GM21786 (cell line): ENCODE data around the gene CEP43.

ENCODE experiments used
- ATAC-seq: cut with Tn5 transposase; IDR thresholded peaks from one replicate; pipeline ENCODE4 v1.9.1; 2021; ENCODE audit not compliant: unreplicated experiment

CEP43 gene

DNA sequence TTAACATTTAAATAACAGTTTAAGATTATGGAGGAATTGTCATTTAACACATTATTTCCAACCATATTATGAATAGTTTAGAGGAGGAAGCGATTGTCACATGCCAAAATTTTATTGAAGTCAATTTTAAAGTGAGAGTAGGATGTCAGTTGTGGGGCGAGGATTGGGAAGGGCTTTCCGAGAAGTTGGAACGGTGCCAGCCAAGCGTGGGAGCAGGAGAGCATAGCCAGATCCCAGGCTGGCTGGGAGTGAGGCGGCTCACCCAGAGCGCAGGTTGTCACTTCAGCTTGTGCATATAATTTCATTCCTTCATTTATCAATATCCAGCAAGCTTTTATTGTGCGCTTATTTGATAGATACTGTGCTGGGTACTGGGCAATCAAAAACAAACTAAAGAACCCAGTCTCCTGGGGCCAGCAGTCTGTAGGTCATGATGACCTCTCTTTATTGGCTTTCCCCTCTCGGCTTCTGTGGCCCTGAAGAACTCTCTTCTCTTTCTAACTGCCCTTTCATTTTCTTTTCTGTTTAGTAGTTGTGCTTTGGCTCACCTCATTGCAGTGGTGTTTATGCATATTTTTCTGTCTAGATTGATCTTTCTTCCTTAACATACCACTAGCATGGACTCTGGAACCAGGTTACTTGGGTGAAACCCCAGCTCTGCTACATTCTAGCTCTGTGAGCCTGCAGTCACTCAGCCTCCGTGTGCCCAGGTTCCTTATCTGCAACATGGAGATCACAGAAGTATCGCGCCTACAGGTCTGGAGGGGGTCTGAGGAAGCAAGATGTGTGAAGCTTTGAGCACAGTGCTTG lies 6.4 kb downstream of the CEP43 start:
- no peak for ATAC-seq

DNA sequence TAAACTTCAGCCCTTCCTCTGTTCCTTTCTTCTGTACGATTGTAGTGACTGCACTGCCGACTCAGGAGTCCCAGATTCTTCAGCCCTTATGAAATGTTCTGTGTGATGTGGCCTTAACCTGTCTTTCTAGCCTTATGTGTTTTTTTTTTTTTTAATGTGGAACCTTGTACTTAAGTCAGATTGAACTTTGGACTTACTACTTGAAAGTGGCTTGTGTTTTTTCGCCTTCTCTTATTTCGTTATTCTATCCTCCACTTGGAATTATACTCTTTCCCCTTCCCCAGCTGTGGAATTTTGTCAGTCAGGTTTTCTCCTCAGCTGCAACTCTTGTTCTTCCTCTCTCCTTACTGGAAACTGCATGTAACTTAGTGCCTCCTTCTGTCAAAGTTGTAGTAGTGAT lies 8.8 kb downstream of the CEP43 start:
- no peak for ATAC-seq

DNA sequence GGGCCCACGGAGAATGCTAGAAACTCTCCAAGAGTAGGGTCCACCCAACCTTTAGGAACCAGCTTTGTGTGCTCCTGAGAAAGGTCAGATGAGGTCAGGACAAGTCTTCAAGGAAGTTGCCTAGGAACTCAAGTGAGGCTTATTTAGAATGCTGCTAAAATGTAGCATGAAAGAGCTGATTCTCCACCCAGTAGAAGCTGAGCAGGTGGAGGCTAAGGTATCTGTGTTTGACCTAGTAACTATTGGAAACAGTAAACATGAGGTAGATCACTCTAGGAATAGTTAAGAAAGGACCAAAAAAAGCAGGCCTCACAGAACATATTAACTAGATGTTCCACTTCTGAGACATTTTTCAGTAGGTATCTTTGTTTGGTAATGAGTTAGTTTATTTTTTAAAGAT lies 13.9 kb downstream of the CEP43 start:
- ATAC-seq = no peak

DNA sequence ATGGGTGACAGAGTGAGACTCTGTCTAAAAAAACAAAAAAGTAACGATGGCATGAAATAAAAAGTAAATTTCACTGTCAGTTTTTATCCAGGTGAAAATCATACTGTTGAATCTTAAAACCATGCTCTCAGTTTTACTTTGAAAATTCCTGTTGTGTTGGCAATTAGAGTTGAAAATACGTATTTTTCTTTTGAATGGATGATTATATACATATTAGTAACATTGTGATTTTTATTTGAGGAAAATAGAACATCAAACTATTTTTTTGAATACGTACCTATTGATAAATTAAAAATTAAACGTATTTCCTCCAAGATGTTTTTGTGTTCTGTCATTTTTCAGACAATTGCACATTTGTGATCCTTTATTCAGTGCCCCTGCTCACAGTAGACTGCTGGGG lies 14.7 kb downstream of the CEP43 start:
- ATAC-seq = no peak

DNA sequence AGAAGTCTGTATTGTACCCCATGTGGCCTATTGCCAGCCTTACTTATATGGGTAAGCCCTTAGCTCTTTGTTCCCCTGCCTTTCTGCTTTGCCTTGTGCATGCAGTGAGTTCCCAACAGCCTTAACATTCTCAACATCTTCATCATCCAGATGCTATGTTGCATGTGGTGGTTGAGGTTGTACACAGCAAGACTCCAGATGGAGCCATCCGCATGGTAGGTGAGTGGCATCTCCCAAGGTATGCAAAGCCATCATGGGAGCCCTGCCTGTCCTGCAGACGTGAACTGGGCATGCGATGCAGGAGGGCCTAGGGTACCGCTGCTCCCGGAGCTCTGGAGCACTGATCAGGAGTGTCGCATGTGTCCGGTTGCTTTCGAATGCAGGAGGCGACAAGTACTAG lies 16.1 kb downstream of the CEP43 start:
- ATAC-seq = no peak

DNA sequence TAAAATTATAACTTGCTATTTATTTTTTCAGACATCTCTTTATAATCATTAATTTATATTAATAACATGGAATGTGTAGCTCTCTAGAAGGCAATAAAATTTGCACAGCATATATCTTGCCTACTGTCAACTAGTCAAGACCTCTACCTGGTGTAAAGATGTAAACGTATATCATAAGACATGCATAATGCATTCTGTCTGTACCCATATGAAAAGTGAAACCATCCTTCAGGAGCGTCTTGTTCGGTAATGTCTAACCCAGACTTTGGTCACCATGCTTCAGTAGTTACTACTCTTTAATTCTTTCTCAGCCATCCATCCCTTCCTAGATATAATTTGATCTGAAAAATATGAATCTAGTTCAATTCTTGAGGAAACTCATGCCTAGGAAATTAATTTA lies 21.0 kb downstream of the CEP43 start:
- peak; percentile 98 for ATAC-seq

DNA sequence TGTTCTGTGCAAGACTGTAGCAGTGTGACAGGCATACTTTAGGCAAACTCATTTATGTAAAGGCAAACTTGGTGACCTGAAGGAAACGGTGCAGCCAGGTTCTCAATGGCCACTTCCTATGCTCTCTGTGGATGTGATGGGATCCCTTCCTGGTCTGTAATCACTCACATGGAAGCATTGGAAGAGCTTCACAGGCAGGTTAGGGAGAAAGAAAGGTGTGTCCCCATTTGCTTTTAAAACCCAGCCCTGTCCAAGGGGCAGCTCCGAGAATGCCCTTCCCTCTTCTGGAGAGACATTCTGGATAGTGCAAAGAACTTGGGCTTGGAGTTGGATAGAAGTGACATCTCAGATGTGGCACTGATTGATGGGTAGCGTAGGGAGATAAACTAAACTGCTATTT lies 28.1 kb downstream of the CEP43 start:
- ATAC-seq = no peak

DNA sequence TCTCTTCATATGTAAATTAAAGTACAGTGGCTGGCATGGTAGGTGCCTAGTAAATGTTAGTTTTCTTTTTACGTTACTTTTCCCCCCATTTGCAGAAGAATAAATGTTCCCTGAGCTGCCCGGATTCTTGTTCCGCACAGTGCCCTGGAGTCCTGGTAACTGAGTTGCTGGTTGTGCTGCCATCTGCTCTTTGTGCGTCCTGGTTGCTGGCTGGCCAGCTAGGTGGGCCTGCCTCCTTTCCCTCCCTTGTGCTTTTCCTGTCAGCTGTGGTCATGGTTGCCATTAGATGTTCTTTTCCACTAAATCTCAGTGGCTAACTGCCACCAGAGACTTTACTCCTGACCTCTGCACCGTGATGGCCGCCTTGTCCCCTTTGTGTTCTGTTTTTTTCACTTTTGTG lies 28.6 kb downstream of the CEP43 start:
- ATAC-seq = no peak

DNA sequence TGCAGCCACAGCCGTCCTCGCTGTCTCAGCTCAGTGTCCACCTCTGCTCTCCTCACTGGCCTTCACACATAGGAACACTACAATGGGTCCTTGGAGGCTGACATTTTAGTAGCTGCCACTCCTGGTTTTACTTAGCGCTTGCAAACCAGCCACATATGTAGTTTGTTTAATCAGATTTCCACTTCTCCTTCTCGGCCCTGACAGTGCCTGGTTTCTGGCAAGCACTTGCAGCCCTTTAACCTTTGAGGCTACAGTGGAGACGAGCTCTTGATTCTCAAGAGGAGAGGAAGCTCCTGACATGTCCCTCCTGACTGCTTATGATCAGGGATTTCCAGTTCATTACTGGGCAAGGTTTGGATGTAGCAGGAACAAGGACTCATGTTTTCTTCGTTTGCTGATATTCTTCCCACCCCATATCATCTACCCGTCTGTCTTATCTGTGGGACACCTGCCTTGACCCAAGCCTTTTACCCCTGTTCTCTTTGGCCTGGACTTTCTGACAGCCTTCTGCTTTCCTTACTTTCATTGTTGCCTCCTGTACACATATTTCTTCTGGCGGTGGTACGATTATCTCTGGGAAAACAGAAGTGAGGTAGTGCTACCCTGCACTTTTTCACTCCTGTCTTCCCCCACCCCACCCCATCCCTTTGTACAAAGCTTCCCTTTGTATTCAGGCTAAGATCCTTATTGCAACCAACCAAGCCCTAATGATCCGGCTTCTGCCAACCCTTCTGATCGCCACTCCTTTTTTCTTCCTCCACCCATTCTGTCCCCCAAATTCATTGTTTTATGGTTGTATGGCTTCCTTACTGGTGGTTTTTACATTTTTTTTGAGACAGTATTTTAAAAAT lies 31.2 kb downstream of the CEP43 start:
- ATAC-seq = no peak

DNA sequence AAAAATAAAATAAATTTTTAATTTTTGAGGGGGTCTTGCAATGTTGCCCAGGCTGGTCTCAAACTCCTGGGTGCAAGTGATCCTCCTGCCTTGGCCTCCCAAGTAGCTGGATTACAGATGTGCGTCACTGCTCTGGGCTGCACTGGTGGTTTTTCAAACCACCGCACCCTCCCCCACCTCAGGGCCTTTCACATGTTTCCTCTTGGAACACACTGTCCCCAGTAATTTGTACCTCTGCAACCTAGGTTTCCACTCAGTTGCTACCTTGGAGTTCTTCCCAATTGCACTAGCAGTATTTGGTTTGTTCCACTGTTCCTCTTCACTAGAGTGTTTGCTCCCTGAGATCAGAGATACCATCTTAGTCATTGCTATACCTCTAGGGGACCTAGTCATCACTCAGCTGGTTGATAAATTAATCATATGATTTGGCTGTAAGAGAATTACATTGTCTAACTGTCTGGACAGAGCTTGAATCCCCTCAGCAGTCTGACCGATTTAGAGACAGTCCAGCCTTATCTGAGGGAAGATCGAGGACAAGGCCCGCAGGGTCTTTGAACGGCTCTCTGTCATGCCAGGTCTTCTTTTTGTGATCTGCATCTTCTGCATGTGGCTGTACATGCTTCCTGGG lies 32.0 kb downstream of the CEP43 start:
- no peak for ATAC-seq

DNA sequence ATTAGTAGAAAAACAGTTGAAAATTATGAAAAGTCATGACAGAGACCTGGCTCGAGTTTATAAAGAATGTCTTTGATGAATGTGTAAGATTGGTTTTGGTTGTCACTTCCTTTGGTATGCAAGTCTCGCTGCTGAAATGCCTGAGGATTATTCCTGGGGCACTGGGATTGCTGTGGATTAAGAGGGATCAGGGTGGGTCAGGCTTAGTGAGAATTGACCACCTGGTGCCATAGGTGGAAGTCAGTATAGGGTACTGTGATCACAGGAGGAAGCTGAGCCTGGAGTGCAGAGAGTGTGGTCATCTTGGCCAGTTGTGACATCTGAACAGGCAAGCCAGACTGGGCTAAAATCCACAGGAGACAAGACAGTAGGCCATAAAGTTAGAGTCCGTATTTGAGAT lies 34.9 kb downstream of the CEP43 start:
- ATAC-seq = no peak

DNA sequence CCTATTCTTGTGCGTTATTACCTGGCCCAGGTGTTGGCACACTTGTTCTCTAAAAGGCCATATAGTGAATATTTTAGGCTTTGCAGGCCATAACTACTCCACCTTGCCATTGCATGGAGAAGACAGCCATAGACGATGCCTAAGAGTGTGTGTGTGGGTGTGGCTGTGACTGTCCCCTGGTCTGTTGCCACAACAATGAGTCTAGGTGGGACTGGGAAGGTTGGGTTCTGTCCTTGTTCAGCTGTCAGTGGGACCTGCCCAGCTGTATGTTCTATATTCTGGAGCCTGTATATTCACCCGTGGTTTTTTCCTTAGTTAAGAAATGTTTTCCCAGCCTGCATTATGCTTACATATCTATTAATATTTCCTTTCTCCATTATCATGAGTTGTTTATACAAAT lies 38.6 kb downstream of the CEP43 start:
- no peak for ATAC-seq

DNA sequence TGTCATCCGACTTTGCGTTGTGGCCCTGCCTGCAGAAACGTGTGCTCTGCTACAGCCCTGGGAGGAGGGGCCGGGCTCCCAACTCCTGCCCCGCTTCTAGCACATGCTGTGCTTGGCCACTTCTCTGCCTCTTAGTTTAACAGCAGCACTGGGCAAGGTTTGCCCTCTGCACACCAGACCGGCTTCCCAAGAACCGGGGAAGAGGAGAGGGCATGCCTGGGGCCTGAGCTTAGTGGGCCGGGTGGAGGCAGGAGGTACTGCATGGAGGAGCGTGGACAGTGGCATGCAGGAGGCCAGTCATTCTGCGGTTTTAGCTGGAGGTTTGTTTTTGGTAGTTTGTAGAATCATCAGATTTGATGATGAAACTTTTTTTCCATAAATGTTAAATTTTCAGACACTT lies 45.5 kb downstream of the CEP43 start:
- ATAC-seq = no peak

DNA sequence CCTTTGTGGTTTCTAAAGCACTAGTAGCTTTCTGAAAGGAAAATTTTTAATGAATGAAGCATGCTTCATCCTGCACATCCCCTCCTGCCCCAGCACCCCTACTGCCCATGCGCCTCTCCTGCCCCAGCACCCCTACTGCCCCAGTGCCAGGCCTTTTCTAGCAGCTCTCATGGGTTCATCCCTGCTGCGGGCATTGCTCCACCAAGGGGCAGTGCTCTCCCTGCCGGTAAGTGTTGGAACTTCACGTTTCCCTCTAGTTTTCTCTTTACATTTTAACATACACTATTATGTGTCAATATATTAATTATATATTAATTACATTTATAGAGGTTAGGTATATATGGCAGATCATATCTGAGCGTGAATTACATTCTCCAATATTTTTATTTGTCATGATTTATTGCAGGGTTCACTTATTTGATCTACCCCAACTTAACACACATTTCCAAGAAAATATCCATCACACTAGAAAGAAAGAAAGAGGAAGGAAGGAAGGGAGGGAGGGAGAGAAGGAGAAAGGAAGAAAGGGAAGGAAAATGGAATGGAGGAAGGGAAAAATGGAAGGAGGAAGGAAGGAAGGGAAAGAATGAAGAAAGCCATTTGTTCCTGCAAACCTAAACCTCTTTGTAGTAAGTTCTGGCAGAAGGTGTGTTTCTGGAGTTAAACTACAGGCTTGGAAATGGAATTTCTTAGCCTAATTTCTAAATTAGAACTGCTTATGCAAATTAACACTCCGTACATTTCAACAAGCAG lies 46.8 kb downstream of the CEP43 start:
- ATAC-seq = no peak

DNA sequence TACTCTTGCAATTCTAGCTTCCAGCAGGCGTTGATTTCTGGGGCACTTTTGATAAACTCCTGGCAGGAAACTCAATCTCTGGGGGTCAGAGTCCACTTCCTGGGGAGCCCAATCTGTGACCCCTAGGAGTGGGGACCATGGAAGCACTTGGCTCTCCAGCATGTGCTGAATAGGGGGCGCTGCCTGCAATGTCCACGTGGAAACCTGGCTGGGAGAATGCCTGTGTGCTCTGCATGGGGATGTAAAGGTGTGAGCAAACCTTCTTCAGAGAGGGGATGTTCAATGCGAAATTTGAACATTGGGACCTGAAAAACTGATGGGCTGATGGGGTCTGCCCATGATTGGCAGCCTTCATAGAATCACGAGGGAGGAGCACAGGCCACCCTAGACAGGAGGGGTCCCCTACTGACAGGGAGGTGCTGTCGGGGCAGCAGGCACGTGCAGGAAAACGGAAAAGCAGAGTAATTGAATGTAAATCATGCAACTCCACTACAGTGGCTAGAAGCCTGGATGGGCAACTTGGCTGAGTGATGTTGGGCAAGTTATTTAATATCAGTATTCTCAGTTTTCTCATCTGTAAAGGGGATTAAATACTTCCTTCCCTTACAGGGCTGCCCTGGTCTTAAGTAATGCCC lies 47.8 kb downstream of the CEP43 start:
- peak; percentile 19 for ATAC-seq

DNA sequence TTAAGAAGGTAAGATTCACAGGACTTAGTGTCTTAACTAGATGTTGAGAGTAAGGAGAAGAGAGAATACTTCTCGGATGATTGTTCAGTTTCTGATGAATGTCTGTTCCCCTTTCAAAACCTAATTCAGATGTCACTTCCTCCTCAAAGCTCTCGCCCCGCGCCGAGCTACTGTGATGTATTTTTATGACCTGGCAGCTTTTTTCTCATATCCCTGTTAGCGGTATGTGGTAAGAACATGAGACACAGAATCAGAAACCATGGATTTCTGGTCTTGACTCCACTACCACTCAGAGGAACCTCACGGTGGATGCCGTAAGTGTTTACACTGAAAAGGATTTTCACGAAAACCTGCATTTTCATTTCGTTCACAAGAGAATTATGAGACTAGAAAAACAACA lies 48.4 kb downstream of the CEP43 start:
- peak; percentile 87 for ATAC-seq
